GM12801 (cell line): ENCODE data around the gene LST1.

ENCODE experiments used
- TF ChIP-seq, protein P1 (sequence below): IDR thresholded peaks from one replicate; pipeline ENCODE4 v1.5.1; 2011; ENCODE audit warnings: control low read depth; ENCODE audit not compliant: insufficient read length; ENCODE audit errors: extremely low read depth

LST1 gene

DNA sequence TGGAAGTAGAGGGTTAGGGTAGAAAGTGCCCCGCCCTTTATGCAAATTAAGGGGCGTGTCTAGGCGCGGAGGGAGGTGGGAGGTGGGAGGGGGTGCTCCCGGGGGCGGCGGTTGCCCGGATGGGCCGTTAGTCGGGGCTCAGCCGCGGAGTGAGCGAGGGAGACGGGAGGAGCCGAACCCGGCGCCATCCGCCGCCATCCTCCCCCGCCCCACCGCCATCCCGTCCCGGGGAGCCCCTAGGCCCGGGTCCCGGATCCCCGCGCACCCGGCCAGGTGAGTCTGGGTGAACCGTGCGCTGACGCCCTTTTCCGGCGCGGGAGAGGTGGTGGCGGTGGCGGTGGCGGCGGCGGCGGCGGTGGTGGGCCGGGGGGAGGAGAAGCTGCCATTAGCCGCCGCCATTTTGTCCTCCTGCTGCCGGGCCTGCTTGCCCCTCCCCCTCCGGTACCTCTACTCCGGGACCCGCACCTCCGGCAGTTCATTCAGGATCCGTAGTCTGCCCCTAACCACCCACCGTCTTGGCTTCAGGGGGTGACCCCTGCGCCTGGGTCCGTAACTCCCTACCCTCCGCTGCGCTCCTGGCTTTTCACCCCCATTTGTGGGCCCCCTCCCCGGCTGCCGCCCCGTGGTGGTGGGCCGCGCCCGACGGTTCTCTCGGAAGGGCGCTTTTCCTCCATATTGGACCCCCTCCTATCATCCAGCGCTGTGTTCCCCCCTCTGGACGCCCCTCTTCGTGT is 34.7 kb downstream of the LST1 start, which contains the start of gene PRRC2A:
TSS of gene PRRC2A (plus strand) at position 130 of the 734 bp plus-strand sequence. CDS start 2,075 bp downstream, outside the sequence.
- TF ChIP-seq, protein P1, sequence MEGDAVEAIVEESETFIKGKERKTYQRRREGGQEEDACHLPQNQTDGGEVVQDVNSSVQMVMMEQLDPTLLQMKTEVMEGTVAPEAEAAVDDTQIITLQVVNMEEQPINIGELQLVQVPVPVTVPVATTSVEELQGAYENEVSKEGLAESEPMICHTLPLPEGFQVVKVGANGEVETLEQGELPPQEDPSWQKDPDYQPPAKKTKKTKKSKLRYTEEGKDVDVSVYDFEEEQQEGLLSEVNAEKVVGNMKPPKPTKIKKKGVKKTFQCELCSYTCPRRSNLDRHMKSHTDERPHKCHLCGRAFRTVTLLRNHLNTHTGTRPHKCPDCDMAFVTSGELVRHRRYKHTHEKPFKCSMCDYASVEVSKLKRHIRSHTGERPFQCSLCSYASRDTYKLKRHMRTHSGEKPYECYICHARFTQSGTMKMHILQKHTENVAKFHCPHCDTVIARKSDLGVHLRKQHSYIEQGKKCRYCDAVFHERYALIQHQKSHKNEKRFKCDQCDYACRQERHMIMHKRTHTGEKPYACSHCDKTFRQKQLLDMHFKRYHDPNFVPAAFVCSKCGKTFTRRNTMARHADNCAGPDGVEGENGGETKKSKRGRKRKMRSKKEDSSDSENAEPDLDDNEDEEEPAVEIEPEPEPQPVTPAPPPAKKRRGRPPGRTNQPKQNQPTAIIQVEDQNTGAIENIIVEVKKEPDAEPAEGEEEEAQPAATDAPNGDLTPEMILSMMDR = no peak

DNA sequence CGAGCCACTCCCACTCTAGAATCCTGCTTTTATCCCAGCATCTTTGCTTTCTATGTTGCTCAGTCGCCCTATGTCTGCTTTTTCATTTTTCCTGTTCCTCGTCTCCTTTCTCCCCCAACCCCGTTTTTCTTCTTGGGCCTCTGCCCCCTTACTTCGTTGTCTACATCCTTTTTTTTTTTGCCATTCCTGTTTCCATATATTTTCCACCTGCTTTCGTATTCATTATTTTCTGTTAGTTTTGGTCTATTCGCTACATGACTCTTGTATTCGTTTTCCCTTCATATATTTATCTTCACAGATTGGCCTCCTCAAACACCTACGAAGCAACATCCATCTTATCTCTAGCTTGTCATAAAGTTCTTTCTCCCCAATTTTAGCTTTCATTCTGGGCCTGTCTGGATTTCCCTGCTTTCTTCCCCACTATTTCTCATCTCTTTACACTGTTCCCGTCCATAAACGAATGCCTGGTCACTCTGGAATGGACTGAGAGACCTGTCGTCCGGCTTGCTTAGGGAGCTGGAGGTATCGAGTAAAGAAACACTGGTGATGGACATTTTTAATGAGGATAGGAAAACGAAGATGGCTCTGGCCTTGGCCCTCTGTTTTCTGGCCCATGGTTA is 35.4 kb downstream of the LST1 start:
- TF ChIP-seq, protein P1 = no peak

DNA sequence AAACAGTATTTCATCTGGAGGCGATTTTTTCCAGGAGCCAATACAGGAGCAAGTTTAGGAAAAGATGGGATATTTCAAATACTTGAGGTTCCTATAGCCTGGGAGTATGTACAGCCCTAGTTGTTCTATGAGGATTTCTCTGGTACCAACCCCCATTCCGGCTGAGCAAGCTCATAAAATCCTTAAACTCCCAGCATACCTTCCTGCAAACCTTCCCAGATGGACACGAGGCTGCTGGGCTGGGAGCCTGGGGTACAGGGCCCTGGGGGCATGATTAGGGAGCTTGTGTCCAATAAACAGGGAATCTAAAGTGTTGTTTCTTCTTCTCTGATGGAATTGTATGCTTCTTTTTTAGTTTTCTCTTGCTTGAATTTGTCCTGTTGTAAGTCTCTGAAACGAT is 35.9 kb downstream of the LST1 start:
- TF ChIP-seq, protein P1 = no peak

DNA sequence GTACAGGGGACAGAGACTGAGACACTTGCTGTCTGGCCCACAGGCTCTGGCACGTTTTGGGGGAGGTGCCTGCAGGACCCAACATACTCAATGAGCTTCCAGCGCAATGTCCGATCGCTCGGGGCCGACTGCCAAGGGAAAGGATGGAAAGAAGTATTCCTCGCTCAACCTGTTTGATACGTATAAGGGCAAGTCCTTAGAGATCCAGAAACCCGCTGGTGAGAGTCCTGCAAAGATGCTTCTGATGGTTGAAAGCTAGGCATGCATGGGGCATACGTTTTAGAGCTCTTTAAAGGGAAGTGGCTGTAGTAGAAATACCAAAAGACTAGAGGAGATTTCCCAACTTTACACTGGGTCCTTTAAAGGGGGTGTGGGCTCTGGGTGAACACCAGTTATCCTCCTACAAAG is 36.6 kb downstream of the LST1 start:
- TF ChIP-seq, protein P1 = no peak

DNA sequence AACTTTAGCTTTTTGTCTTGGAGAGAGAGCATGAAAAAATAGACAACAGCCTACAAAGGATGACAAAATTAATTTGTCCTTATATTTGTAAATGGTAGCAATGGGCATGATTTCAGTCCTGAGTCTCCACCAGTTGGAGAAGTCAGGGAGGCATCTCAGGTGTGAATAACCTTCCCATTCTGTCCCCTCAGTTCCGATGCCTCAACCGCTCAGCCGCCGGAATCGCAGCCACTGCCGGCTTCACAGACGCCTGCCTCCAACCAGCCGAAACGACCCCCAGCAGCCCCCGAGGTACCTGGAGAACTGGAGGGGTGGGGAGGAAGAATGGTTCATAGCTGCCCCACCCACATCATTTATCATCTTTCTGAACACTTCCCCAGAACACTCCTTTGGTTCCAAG is 38.0 kb downstream of the LST1 start:
- TF ChIP-seq, protein P1 = no peak

DNA sequence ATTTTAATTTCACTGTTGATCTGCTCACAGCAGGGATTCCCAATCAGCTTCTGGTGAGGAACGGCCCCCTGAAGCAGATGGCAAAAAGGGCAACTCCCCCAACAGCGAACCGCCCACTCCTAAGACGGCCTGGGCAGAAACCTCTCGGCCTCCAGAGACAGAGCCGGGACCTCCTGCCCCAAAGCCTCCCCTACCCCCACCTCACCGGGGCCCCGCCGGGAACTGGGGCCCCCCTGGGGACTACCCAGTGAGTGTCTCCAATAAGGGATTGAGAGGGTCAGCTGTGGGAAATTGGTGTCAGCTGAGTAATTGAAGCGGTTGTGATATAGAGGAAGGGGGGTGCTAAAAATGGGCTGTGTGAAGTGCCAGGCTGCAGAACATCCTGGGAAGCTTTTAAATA is 40.9 kb downstream of the LST1 start:
- TF ChIP-seq, protein P1 = no peak

DNA sequence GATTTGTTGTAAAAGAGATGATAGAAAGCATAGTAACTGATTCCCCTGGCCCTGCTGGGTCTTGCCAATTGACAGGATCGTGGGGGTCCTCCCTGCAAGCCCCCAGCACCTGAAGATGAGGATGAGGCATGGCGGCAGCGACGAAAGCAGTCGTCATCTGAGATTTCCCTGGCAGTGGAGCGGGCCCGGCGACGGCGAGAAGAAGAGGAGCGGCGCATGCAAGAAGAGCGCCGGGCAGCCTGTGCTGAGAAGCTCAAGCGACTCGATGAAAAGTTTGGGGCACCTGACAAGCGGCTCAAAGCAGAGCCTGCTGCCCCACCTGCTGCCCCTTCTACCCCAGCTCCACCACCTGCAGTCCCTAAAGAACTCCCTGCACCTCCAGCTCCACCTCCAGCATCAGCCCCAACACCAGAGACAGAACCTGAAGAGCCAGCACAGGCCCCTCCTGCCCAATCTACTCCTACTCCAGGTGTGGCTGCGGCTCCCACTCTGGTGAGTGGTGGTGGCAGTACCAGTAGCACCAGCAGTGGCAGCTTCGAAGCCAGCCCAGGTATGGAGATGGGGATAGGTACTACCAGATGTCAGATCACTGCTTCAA is 41.7 kb downstream of the LST1 start:
- TF ChIP-seq, protein P1 = no peak
